Lower leg skin (tissue), 4 donors: ENCODE measurements around the gene TUT4. TPM values are rescaled to one million over a fixed set of nuclear protein-coding genes. Genes with fewer than 3 reads are reported as not detected.

Experiments
- DNase-seq, 2 donors: peaks; one replicate each; pipeline ENCODE4 v3.0.0-alpha.2; 2019; ENCODE audit warnings: low spot score in 2 of 2
- H3K4me3 ChIP-seq: fragments of 200-600 bp; sonication (generic); 2 replicates; pipeline ENCODE4 v1.5.1; 2017; ENCODE audit warnings: mild to moderate bottlenecking, low read depth; ENCODE audit not compliant: poor library complexity, severe bottlenecking
- POLR2A ChIP-seq, 2 donors: fragments of 450-650 bp; IDR thresholded peaks; one replicate each; pipeline ENCODE4 v1.6.1; 2016 to 2017; ENCODE audit warnings: antibody characterized with exemption in 2 of 2, mild to moderate bottlenecking in 1 of 2, moderate library complexity in 1 of 2
- WGBS, 2 donors: methylation state at CpG; one replicate each; pipeline ENCODE4 v1.1.5; 2018; 5-methylcytosine and 5-hydroxymethylcytosine counted together
- intact Hi-C: fragments of 100-400 bp; cut with DNase I; formaldehyde crosslinking; loops from one replicate; pipeline ENCODE4 v1.15.0; 2023; ENCODE audit warnings: low total_unique reads
- total RNA-seq, 4 donors: library from RNA; depleted of rRNA; stranded (reverse); fragments of >200 nt; gene quantifications; one replicate each; pipeline ENCODE4 v1.1.0, GENCODE V29; 2016
- TF ChIP-seq, protein P1 (sequence below), 3 donors: fragments of 450-650 bp; IDR thresholded peaks; one replicate each; pipeline ENCODE4 v1.5.1; 2016; ENCODE audit warnings: antibody characterized with exemption in 3 of 3, mild to moderate bottlenecking in 3 of 3, moderate library complexity in 2 of 3

Gene TUT4
- total RNA-seq, 4 donors from 2014 or later: 36.8 to 94.0 (median 52.0) TPM

DNA sequence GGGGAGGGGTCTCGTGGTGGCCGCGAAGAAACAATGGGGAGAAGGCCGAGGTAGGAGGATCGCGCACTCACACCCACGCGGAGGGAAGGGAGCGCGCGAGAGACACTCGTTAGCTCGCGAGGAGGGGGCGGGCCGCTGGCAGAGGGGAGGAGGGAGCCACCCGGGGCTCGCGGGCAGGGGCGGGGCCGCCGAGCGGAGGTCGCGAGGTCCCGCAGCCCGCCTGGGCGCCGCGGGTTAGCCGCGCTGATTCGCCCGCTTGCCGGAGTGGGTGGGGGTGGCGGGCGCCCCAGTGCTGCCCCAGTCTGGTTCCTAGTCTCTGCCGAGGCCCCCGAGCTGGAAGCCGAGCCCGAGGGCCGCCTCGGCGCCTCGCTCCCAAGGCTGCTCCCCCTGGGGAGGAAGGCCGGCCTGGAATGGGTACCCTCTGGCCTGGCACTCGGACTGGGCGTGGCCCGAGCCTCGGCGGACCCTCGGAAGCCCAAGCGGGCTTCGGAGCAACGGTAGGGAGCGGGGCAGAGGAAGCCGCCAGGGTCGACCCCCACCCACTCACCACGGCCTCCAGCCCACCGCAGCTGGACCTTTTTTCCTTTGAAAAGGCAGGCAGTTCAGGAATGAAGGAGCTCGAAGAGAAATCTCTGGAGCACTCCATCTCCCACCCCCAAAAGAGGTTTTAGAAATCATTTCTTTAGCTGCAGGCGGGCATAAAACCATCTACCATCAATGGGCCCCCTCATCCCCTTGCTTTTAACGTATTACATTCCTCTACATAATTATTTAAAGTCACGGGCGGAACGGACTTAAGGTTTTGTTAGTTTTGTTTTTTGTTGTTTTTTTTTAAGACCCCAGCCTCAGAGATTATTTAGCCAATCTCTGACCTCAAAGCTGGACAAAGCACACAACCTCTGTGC is 722 bp upstream of the TUT4 start:
- intact Hi-C loops: no loop called here
- peak overlapping the region; percentile 75 for H3K4me3 ChIP-seq
- 10 to 11% methylated on average over 32 to 35 of the region's 66 CpGs for WGBS, 2 donors
- DNase-seq: peak; percentile 69 to 96
- no peak for TF ChIP-seq POLR2A (IDR thresholded peaks at IDR 0.05)
- TF ChIP-seq, protein P1, sequence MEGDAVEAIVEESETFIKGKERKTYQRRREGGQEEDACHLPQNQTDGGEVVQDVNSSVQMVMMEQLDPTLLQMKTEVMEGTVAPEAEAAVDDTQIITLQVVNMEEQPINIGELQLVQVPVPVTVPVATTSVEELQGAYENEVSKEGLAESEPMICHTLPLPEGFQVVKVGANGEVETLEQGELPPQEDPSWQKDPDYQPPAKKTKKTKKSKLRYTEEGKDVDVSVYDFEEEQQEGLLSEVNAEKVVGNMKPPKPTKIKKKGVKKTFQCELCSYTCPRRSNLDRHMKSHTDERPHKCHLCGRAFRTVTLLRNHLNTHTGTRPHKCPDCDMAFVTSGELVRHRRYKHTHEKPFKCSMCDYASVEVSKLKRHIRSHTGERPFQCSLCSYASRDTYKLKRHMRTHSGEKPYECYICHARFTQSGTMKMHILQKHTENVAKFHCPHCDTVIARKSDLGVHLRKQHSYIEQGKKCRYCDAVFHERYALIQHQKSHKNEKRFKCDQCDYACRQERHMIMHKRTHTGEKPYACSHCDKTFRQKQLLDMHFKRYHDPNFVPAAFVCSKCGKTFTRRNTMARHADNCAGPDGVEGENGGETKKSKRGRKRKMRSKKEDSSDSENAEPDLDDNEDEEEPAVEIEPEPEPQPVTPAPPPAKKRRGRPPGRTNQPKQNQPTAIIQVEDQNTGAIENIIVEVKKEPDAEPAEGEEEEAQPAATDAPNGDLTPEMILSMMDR (IDR thresholded peaks at IDR 0.05): no peak

DNA sequence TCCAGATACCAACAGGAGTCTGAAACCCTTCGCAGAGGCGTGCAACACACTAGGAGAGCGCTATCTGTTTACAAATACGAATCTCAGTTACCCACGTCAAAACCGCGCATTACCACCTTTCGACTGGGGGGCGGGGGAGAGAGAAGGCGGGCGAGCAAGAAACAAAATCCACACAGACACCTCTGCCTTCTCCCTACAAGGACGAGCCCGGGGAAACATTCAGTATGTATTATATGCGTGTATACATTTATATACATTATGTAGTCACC is 722 bp downstream of the TUT4 start:
- intact Hi-C loops: no loop called here
- TF ChIP-seq, protein P1 (IDR thresholded peaks at IDR 0.05): no peak
- no peak for TF ChIP-seq POLR2A (IDR thresholded peaks at IDR 0.05)
- H3K4me3 ChIP-seq: peak overlapping the region; percentile 75
- DNase-seq: peak; percentile 44 to 87
- 0 to 1% methylated on average over 14 of the region's 14 CpGs for WGBS, 2 donors

DNA sequence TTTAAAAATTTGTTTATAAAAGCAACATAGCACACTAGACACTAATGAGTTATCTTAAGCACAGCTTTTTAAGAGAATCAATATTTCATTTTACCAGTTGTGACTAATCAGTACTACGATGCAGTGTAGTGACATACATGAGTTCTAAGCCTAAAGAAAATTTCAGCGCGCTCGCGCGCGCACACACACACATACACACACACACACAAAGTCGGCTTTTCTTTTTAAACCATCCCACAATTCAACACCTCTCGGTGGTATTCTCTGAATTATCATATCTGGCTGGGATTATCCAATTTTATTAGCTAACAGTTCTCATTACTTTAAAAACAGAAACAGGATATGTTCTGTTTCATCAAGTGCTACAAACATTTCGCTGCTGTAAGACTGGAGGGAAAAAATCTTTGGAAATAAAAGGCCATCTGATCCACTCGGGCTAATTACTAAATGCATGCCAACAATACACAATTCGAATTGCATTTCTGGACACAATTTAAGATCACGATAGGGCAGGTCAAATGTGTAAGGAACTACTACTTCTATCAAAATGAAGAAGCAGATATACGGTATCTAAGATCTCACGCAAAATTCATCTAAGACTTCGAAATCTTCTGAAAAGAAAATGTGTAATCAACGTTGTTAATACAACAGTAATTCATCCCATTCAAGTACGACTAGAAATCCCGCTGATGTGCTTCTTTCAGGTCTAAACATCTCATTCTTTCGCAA is 1.2 kb downstream of the TUT4 start:
- H3K4me3 ChIP-seq: peak overlapping the region; percentile 75
- DNase-seq: no peak
- no peak for TF ChIP-seq POLR2A (IDR thresholded peaks at IDR 0.05)
- TF ChIP-seq, protein P1 (IDR thresholded peaks at IDR 0.05): no peak
- 5 to 7% methylated on average over 20 of the region's 20 CpGs for WGBS, 2 donors
- intact Hi-C loops: no loop called here

DNA sequence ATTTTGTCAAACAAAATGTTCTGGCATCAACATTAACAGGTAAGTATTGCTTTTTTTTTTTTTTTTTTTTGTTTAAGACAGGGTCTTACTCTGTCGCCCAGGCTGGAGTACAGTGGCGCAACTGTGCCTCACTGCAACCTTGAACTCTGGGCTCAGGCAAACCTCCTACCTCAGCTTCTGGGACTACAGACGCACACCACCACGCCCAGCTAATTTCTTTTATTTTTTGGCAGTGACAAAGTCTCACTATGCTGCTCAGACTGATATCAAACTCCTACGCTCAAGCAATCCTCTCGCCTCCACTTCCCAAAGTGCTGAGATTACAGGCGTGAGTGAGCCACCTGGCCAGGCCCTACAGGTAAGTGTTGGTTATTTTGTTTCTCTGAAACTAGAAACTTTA is 2.4 kb downstream of the TUT4 start:
- H3K4me3 ChIP-seq: no peak overlapping the region
- TF ChIP-seq, protein P1 (IDR thresholded peaks at IDR 0.05): no peak
- no peak for TF ChIP-seq POLR2A (IDR thresholded peaks at IDR 0.05)
- no peak for DNase-seq
- intact Hi-C loops: no loop called here
- WGBS, 2 donors: 60 to 66% methylated on average over 7 of the region's 7 CpGs

DNA sequence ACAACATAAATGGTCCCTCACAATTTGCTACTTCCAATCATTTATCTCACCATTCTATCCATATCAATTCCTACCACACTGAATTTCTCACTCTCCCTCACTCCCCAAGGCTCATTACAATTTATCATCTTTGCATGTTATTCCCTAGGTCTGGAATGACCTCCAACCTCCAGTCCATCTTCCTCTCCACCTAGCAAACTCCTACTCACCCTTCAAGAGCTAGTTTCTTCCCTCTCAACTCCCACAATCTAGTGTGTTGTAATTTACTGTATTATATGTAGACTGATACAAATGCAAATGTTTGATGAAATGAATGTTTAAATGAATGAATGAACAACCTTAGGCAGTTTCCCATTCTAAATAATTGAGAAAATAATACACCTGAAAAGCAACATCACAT is 3.6 kb downstream of the TUT4 start:
- no peak overlapping the region for H3K4me3 ChIP-seq
- intact Hi-C loops: no loop called here
- no peak for DNase-seq
- TF ChIP-seq, protein P1 (IDR thresholded peaks at IDR 0.05): no peak
- TF ChIP-seq POLR2A (IDR thresholded peaks at IDR 0.05): no peak
